Measurements from ENCODE around the gene SAYSD1. TPM values are rescaled to one million over a fixed set of nuclear protein-coding genes. Genes with fewer than 3 reads are reported as not detected.

SAYSD1 gene
- total RNA-seq, 4 donors from 2014 or later: 13.3 to 20.5 (median 16.3) TPM

DNA sequence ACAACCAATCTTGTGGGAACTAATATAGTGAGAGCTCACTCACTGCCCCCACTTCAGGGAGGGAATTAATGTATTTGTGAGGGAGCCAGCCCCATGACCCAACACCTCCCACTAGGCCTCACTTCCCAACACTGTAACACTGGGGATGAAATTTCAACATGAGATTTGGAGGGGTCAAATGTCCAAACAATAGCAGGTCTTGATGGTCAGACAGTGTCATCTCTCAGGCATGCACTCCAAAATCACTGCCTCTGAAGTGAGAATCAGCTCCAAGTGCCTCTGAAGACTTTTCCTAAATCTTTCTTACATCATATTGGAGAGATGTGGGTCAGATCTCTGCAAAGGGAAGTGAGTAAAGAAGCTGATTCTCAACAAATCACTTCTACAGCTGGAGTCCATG, 13.8 kb upstream of the SAYSD1 start:
- DNase-seq (ENCODE audit: low spot score) (no peak), ATAC-seq (ENCODE audit: low FRiP score) (no peak)
- no peak for TF ChIP-seq CTCF (IDR thresholded peaks at IDR 0.05)

DNA sequence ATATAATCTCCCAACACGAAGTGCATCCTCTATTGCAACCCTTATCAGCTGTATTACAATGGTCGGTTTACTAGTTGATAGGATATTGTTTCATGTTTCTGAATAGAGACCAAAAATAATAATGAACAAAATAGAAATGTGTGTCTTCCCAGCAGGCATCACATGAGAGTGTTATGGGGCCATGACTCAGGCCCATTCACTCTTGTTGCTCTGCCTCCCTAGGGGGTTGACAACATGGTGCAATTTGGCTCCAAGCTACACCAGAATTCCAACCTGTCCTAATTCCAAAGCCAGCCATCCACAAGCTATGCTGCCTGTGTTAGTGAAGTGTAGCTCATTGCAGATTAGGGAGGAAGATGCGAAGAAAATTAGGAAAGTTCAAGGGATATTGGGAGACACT, 13.1 kb upstream of the SAYSD1 start:
- no peak for TF ChIP-seq CTCF (IDR thresholded peaks at IDR 0.05)
- no peak for DNase-seq (ENCODE audit: low spot score)
- no peak for ATAC-seq (ENCODE audit: low FRiP score)

DNA sequence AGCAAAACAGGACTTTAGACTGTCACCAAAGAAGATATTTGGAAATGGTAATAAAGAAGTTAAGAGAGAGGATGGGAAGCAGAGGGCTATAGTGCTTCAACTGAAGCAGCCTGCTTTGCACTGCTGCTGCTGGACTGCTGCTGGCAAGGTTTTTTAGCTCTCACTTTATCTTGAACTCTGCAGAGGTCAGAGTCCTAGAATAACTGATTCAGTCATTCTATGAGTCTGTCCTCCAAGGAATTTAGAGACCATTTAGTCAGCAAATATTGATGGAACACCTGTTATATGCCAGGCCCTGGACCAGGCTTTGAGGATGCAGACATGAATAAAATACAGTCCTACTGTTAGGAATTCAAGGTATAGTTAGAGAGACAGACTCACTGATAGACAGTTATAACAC, 9.1 kb upstream of the SAYSD1 start:
- no peak for DNase-seq (ENCODE audit: low spot score)
- no peak for ATAC-seq (ENCODE audit: low FRiP score)
- TF ChIP-seq CTCF (IDR thresholded peaks at IDR 0.05): no peak

DNA sequence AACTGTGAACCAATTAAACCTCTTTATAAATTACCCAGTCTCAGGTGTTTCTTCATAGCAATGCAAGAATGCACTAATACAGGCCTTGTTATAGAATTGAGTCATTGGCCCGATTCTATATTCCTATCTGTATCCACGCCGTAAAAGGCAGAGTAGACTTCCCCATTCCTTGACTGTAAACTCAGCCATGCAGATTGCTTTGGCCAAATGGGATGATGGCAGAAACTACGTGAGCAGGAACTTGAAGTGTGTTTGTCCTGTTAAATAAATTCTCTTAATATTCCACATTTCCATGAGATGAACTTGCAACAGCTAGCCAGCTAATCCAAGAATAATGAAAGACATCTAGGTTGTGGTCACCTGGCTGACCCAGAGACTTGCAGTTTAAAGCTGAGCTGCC, 3.9 kb upstream of the SAYSD1 start:
- DNase-seq (ENCODE audit: low spot score) (no peak), ATAC-seq (ENCODE audit: low FRiP score) (no peak)
- no peak for TF ChIP-seq CTCF (IDR thresholded peaks at IDR 0.05)

GRCh38 chr6:39114388-39114703, 640 bp downstream of the SAYSD1 start:
- no peak for TF ChIP-seq CTCF (IDR thresholded peaks at IDR 0.05)
- ATAC-seq (ENCODE audit: low FRiP score) (peak; percentile 38), DNase-seq (ENCODE audit: low spot score) (peak; percentile 48)

GRCh38 chr6:39113788-39114187, 1.2 kb downstream of the SAYSD1 start:
- no peak for TF ChIP-seq CTCF (IDR thresholded peaks at IDR 0.05)
- DNase-seq (ENCODE audit: low spot score) (no peak), ATAC-seq (ENCODE audit: low FRiP score) (no peak)

DNA sequence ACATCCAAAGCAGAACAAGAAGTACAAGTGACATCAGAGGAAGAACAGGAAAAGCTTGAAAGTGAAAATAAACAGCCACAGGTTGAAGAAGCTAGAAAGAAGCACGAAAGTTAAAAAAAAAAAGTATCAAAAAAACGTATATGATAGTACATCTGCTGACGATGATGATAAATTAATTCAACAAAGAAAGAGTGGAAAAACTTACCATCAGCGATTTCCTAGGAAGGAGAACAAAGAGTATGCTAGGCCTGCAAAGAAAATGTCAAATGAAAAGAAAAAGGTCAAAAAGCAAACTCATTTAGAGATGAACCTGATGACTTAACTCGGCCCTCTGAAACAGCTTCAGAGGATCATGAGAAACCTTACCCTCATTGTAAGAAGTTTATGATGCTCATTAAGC, 3.7 kb downstream of the SAYSD1 start:
- DNase-seq (ENCODE audit: low spot score) (no peak), ATAC-seq (ENCODE audit: low FRiP score) (no peak)
- TF ChIP-seq CTCF (IDR thresholded peaks at IDR 0.05): no peak
